Lower lobe of right lung (tissue), 2 donors: ENCODE measurements around the gene TNKS2. TPM values are rescaled to one million over a fixed set of nuclear protein-coding genes. Genes with fewer than 3 reads are reported as not detected.

Source experiments
- ATAC-seq, 2 donors: fragments of 200-7000 bp; cut with Tn5 transposase; one replicate each; pipeline ENCODE4 v1.9.1; 2020 to 2022; ENCODE audit warnings: mild to moderate bottlenecking in 2 of 2, moderate library complexity in 2 of 2
- DNase-seq: peaks from one replicate; pipeline ENCODE4 v3.0.0-alpha.2; 2020
- H3K27ac ChIP-seq: fragments of 200-600 bp; one replicate; pipeline ENCODE4 v1.8.0; 2022
- H3K27me3 ChIP-seq: fragments of 200-600 bp; one replicate; pipeline ENCODE4 v1.8.0; 2022; ENCODE audit warnings: low read depth
- H3K36me3 ChIP-seq: fragments of 200-600 bp; one replicate; pipeline ENCODE4 v1.8.0; 2022; ENCODE audit warnings: mild to moderate bottlenecking
- H3K4me1 ChIP-seq: fragments of 200-600 bp; one replicate; pipeline ENCODE4 v1.8.0; 2022
- H3K4me3 ChIP-seq: fragments of 200-600 bp; one replicate; pipeline ENCODE4 v1.8.0; 2022; ENCODE audit warnings: mild to moderate bottlenecking
- H3K9me3 ChIP-seq: fragments of 200-600 bp; one replicate; pipeline ENCODE4 v1.8.0; 2022
- intact Hi-C: fragments of 100-400 bp; cut with DNase I; formaldehyde crosslinking; loops from one replicate; pipeline ENCODE4 v1.11.0; 2022
- total RNA-seq: library from RNA; stranded (reverse); fragmentation: NEBNext Ultra II Directional; extraction: Animal tissue kit (Norgen Biotek cat#: 25700); gene quantifications from one replicate; pipeline ENCODE4 v1.2.1, GENCODE V29; 2021
- TF ChIP-seq, protein P1 (sequence below): fragments of 200-600 bp; IDR thresholded peaks from one replicate; pipeline ENCODE4 v1.8.0; 2022; ENCODE audit warnings: antibody characterized with exemption, mild to moderate bottlenecking
- donor health status: DM: no; HTN: yes; CAD: no; lungs with severe emphysema.

Gene TNKS2
- total RNA-seq, 1 donor from 2014 or later: 42.8 TPM

DNA sequence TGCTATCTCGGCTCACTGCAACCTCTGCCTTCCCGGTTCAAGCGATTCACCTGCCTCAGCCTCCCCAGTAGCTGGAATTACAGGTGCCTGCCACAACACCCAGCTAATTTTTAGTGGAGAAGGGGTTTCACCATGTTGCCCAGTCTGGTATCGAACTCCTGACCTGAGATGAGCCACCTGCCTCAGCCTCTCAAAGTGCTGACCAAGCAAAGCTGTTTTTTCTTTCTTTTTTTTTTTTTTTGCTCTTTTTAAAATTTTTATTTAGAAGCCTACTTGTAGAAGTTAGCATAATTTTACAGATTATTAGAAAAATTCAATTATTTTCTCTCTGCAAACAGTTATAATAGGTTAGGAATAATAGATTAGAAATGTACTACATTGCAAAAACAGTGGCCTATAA is 112.2 kb downstream of the TNKS2 start:
- H3K4me3 ChIP-seq: no peak overlapping the region
- intact Hi-C loops: no loop called here
- no peak for DNase-seq

More for the DNA sequence above, 112.2 kb downstream of the TNKS2 start:
- Histone ChIP-seq H3K4me1 (peaks cover 19% of the 10 kb centered on the region), H3K36me3 (no peaks in the 10 kb centered on the region), H3K27ac (no peak overlapping the region), H3K27me3 (no peaks in the 10 kb centered on the region), H3K9me3 (no peaks in the 10 kb centered on the region)
- no peak for ATAC-seq
- TF ChIP-seq, protein P1, sequence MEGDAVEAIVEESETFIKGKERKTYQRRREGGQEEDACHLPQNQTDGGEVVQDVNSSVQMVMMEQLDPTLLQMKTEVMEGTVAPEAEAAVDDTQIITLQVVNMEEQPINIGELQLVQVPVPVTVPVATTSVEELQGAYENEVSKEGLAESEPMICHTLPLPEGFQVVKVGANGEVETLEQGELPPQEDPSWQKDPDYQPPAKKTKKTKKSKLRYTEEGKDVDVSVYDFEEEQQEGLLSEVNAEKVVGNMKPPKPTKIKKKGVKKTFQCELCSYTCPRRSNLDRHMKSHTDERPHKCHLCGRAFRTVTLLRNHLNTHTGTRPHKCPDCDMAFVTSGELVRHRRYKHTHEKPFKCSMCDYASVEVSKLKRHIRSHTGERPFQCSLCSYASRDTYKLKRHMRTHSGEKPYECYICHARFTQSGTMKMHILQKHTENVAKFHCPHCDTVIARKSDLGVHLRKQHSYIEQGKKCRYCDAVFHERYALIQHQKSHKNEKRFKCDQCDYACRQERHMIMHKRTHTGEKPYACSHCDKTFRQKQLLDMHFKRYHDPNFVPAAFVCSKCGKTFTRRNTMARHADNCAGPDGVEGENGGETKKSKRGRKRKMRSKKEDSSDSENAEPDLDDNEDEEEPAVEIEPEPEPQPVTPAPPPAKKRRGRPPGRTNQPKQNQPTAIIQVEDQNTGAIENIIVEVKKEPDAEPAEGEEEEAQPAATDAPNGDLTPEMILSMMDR: no peak

Other genes with a start within 250 kb of the TNKS2 start
- gene PPP1R3C, start 165.4 kb upstream of the TNKS2 start, total RNA-seq: 10.8 TPM
- gene FGFBP3, start 111.1 kb downstream of the TNKS2 start, total RNA-seq: 0.77 TPM
- gene BTAF1, start 125.3 kb downstream of the TNKS2 start, total RNA-seq: 31.0 TPM